ENCODE results near the gene IGSF22.

Gene IGSF22

GRCh38 chr11:18707811-18708340 is 18.1 kb downstream of the IGSF22 start:
- no peak for TF ChIP-seq SIN3A (IDR thresholded peaks at IDR 0.05; ENCODE audit: borderline replicate concordance, insufficient read depth, low read length)
- TF ChIP-seq REST (IDR thresholded peaks at IDR 0.05; ENCODE audit: insufficient read depth in 1 of 2, low read depth in 2 of 2, low read length in 2 of 2), result no peak
- no peak for TF ChIP-seq POLR2AphosphoS5 (IDR thresholded peaks at IDR 0.05; ENCODE audit: low read depth, low read length)
- TF ChIP-seq TAF1 (IDR thresholded peaks at IDR 0.05; ENCODE audit: borderline replicate concordance, insufficient read depth, low read length), result no peak
- no peak for TF ChIP-seq FOXP2 (optimal IDR thresholded peaks at IDR 0.05; ENCODE audit: borderline replicate concordance, extremely low read depth, extremely low read length, insufficient read depth)

GRCh38 chr11:18706330-18707243 is 19.4 kb downstream of the IGSF22 start:
- TF ChIP-seq TAF1 (IDR thresholded peaks at IDR 0.05; ENCODE audit: borderline replicate concordance, insufficient read depth, low read length) (no peak), SIN3A (IDR thresholded peaks at IDR 0.05; ENCODE audit: borderline replicate concordance, insufficient read depth, low read length) (no peak)

GRCh38 chr11:18705651-18706281 is 20.2 kb downstream of the IGSF22 start:
- TF ChIP-seq POLR2AphosphoS5 (IDR thresholded peaks at IDR 0.05; ENCODE audit: low read depth, low read length), result no peak
- no peak for TF ChIP-seq FOXP2 (optimal IDR thresholded peaks at IDR 0.05; ENCODE audit: borderline replicate concordance, extremely low read depth, extremely low read length, insufficient read depth)
- TF ChIP-seq REST (IDR thresholded peaks at IDR 0.05; ENCODE audit: insufficient read depth in 1 of 2, low read depth in 2 of 2, low read length in 2 of 2), result no peak
- no peak for TF ChIP-seq SIN3A (IDR thresholded peaks at IDR 0.05; ENCODE audit: borderline replicate concordance, insufficient read depth, low read length)
- no peak for TF ChIP-seq TAF1 (IDR thresholded peaks at IDR 0.05; ENCODE audit: borderline replicate concordance, insufficient read depth, low read length)

GRCh38 chr11:18704698-18705097 is 21.3 kb downstream of the IGSF22 start:
- TF ChIP-seq SIN3A (IDR thresholded peaks at IDR 0.05; ENCODE audit: borderline replicate concordance, insufficient read depth, low read length), result no peak
- no peak for TF ChIP-seq POLR2AphosphoS5 (IDR thresholded peaks at IDR 0.05; ENCODE audit: low read depth, low read length)
- no peak for TF ChIP-seq TAF1 (IDR thresholded peaks at IDR 0.05; ENCODE audit: borderline replicate concordance, insufficient read depth, low read length)
- no peak for TF ChIP-seq REST (IDR thresholded peaks at IDR 0.05; ENCODE audit: insufficient read depth in 1 of 2, low read depth in 2 of 2, low read length in 2 of 2)
- TF ChIP-seq FOXP2 (optimal IDR thresholded peaks at IDR 0.05; ENCODE audit: borderline replicate concordance, extremely low read depth, extremely low read length, insufficient read depth), result no peak

GRCh38 chr11:18704045-18704645 is 21.8 kb downstream of the IGSF22 start:
- TF ChIP-seq SIN3A (IDR thresholded peaks at IDR 0.05; ENCODE audit: borderline replicate concordance, insufficient read depth, low read length) (no peak), TAF1 (IDR thresholded peaks at IDR 0.05; ENCODE audit: borderline replicate concordance, insufficient read depth, low read length) (no peak), POLR2AphosphoS5 (IDR thresholded peaks at IDR 0.05; ENCODE audit: low read depth, low read length) (no peak), FOXP2 (optimal IDR thresholded peaks at IDR 0.05; ENCODE audit: borderline replicate concordance, extremely low read depth, extremely low read length, insufficient read depth) (no peak), REST (IDR thresholded peaks at IDR 0.05; ENCODE audit: insufficient read depth in 1 of 2, low read depth in 2 of 2, low read length in 2 of 2) (no peak)
